RWPE1 (cell line): ENCODE data around the gene FNDC3B.

Experiments
- CTCF ChIA-PET: fragments of 350-600 bp; sonication (Branson Sonifier 250); formaldehyde crosslinking; extraction: SDS; loops from one replicate; lab custom pipeline; 2021; lab: Yijun Ruan, JAX
- POLR2A ChIA-PET: fragments of 400-600 bp; formaldehyde crosslinking; extraction: SDS; loops from one replicate; lab custom pipeline; 2020; ENCODE audit warnings: antibody characterized with exemption; ENCODE audit not compliant: low non-redundant PET; lab: Yijun Ruan, JAX
- DNase-seq: peaks from one replicate; pipeline ENCODE4 v3.0.0; 2012; ENCODE audit warnings: low spot score
- H3K27ac ChIP-seq: fragments of 450-650 bp; 2 replicates; pipeline ENCODE4 v1.5.1; 2017
- TF ChIP-seq, protein P1 (sequence below): fragments of 450-650 bp; conservative IDR thresholded peaks from 2 replicates; pipeline ENCODE4 v1.5.1; 2017; ENCODE audit warnings: low read depth, mild to moderate bottlenecking

The FNDC3B gene

DNA sequence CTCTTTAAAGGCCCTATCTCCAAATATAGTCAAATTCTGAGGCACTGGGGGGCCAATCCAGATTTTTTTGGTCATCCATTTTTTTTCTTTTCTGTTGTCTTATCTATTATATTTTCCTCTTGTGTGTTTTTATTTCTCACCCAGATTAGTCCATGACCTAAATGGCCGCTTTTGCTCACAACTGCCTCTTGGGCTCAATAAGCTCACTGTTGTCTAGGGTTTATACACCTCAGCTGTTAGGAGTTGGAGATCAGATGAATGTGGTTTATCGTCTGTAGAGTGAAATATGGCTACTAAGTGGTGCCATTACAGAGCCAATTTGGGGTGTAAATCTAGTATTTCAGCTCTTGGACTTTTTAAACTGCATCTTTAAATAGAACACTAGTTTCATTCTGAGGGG lies 235.5 kb downstream of the FNDC3B start:
- TF ChIP-seq, protein P1, sequence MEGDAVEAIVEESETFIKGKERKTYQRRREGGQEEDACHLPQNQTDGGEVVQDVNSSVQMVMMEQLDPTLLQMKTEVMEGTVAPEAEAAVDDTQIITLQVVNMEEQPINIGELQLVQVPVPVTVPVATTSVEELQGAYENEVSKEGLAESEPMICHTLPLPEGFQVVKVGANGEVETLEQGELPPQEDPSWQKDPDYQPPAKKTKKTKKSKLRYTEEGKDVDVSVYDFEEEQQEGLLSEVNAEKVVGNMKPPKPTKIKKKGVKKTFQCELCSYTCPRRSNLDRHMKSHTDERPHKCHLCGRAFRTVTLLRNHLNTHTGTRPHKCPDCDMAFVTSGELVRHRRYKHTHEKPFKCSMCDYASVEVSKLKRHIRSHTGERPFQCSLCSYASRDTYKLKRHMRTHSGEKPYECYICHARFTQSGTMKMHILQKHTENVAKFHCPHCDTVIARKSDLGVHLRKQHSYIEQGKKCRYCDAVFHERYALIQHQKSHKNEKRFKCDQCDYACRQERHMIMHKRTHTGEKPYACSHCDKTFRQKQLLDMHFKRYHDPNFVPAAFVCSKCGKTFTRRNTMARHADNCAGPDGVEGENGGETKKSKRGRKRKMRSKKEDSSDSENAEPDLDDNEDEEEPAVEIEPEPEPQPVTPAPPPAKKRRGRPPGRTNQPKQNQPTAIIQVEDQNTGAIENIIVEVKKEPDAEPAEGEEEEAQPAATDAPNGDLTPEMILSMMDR: no peak
- POLR2A ChIA-PET: no interaction called here
- no peak for DNase-seq
- CTCF ChIA-PET: interaction anchor here (0.6 to 0.7 kb wide), 2 partner anchors 69 to 414 kb away, joined by 3 read pairs; no protein-coding TSS in a partner anchor
- no peak overlapping the region for H3K27ac ChIP-seq

DNA sequence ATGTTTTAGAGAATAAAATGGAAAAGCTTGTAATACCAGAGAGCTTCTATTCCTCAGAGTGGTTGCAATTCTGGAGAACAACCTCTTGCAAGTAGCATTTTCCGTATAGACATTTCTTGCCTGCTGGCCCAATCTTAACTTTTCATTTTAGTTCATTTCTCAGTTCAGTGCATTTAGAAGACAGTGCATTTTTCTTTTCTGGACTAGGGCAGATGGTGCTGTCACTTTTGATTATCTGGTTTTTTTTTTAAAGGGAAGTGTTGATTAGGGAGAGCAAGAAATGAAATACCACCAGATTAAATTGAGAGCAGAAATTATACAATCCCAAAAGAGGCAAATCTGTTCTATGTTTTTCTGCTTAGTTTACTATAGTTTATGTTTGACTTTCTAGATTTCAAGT lies 236.2 kb downstream of the FNDC3B start:
- TF ChIP-seq, protein P1: no peak
- ChIA-PET POLR2A (no interaction called here), CTCF (interaction anchor here (0.6 to 0.7 kb wide), 2 partner anchors 69 to 1412 kb away, joined by 3 read pairs; no protein-coding TSS in a partner anchor)
- no peak overlapping the region for H3K27ac ChIP-seq
- no peak for DNase-seq

DNA sequence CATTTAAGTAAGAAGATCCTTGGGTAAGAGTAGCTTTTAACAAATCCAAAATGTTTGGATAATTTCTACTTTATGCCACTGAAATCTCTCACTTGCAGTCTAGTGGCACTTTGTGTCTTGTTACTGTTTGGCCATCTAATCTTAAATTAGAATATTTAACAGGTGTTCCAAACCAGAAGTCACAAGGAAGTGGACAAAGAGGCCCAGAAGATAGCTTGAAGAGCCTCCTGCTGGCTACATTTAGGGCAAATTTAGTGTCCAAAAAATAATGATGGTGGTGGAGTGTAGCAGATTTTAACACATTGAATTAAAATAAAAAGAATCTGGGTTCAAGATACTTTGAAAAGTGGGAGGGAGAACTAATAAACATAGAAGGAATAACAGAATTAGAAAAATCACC lies 236.7 kb downstream of the FNDC3B start:
- no peak for DNase-seq
- ChIA-PET CTCF (interaction anchor here (0.7 kb wide), 1 partner anchor 1411 kb away, joined by 3 read pairs; no protein-coding TSS in a partner anchor), POLR2A (no interaction called here)
- TF ChIP-seq, protein P1: no peak
- H3K27ac ChIP-seq: no peak overlapping the region

DNA sequence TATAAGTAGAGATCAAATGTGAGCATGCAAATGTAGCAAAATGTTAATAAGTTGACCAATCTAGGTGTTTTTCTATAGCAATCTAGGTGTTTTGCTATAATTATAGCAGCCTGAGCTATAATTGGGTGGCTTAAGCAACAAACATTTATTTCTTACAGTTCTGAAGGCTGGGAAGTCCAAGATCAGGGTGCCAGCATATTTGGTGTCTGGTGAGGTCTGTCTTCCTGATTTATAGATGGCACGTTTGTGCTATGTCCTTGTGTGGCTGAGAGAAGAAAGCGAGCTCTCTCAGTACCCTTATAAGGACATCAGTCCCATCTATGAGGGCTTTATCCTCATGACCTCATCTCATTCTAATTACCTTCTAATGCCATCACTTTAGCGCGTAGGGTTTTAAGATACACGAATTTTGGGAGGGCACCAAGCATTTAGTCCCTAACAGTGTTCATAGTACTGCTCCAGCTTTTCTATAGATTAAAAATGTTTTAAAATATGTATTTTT lies 237.8 kb downstream of the FNDC3B start:
- no peak for DNase-seq
- no peak overlapping the region for H3K27ac ChIP-seq
- ChIA-PET POLR2A (no interaction called here), CTCF (no interaction called here)
- TF ChIP-seq, protein P1: no peak

DNA sequence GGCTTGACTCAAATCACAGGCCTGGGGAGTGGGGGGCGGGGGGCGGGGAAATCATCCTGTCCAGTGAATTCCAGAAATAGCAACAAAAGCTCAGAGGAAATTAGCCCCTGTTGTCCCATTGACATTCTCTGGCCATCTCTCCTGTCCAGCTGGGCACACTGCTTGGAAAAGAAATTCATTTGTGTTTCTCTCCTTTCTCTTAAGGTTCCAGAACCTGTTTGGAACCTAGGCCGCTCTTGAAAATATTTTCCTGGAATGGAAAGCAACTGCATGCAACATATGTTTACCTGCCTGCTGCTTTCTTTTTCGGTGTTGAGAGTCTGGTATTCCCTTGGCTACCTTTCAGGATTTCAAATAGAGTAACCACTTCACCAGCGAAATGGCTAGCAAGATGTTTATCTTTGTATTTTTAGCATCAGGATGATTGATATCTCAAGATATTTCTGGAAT lies 239.8 kb downstream of the FNDC3B start:
- CTCF ChIA-PET: no interaction called here
- POLR2A ChIA-PET: no interaction called here
- peak overlapping the region; percentile 40 for H3K27ac ChIP-seq
- TF ChIP-seq, protein P1: no peak
- DNase-seq: no peak

DNA sequence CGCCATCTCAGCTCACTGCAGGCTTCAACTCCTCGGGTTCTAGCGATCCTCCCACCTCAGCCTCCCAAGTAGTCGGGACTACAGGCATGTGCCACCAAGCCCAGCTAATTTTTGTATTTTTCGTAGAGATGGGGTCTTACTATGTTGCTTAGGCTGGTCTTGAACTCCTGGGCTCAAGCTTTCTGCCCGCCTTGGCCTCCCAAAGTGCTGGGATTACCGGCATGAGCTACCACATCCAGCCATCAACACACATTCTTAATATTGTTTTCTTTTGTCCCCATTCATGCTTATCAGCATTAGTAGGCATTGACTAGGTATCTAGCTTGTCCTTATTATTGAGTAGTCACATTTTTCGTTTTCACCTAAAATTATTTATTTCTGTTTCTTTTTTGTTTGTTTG lies 240.6 kb downstream of the FNDC3B start:
- TF ChIP-seq, protein P1: no peak
- ChIA-PET CTCF (interaction anchor here (0.7 kb wide), 2 partner anchors 36 to 160 kb away, joined by 4 read pairs; no protein-coding TSS in a partner anchor), POLR2A (no interaction called here)
- DNase-seq: no peak
- peak overlapping the region; percentile 53 for H3K27ac ChIP-seq
